GM21390 (cell line): ENCODE measurements around the gene PKMYT1.
"Not testable (repeated sequence)": the region's sequence is repeated elsewhere in the genome, so short reads cannot be mapped to it uniquely, and the experiment has no call there.

Experiments used
- ATAC-seq: cut with Tn5 transposase; IDR thresholded peaks from one replicate; pipeline ENCODE4 v1.9.1; 2021; ENCODE audit not compliant: unreplicated experiment

PKMYT1 gene

GRCh38 chr16:2936436-2937011 is 43.7 kb downstream of the PKMYT1 start:
- ATAC-seq: no peak

GRCh38 chr16:2934450-2934849 is 45.8 kb downstream of the PKMYT1 start:
- ATAC-seq: no peak

- no peak for ATAC-seq
Observed at GRCh38 chr16:2933701-2934100, 46.5 kb downstream of the PKMYT1 start.

- no peak for ATAC-seq
Observed at GRCh38 chr16:2933136-2933535, 47.1 kb downstream of the PKMYT1 start.

- not testable (repeated sequence) for ATAC-seq
Observed at GRCh38 chr16:2931231-2931914, 48.9 kb downstream of the PKMYT1 start.

GRCh38 chr16:2930236-2930635 is 50.0 kb downstream of the PKMYT1 start:
- ATAC-seq: no peak

GRCh38 chr16:2929693-2930092 is 50.6 kb downstream of the PKMYT1 start:
- no peak for ATAC-seq

- ATAC-seq: no peak
Observed at GRCh38 chr16:2928796-2929195, 51.5 kb downstream of the PKMYT1 start.

GRCh38 chr16:2928151-2928550 is 52.1 kb downstream of the PKMYT1 start:
- not testable (repeated sequence) for ATAC-seq

- no peak for ATAC-seq
Observed at GRCh38 chr16:2927010-2927646, 53.1 kb downstream of the PKMYT1 start.

GRCh38 chr16:2926650-2926999 is 53.6 kb downstream of the PKMYT1 start:
- no peak for ATAC-seq

- ATAC-seq: no peak
Observed at GRCh38 chr16:2925951-2926649, 54.1 kb downstream of the PKMYT1 start.

- no peak for ATAC-seq
Observed at GRCh38 chr16:2924901-2925755, 55.1 kb downstream of the PKMYT1 start.

- no peak for ATAC-seq
Observed at GRCh38 chr16:2923481-2923880, 56.8 kb downstream of the PKMYT1 start.
